22Rv1 (cell line): ENCODE data around the gene C1orf87.

ENCODE experiments used
- H3K27ac ChIP-seq: fragments of 450-650 bp; 2 replicates; pipeline ENCODE4 v1.5.1; 2017
- CTCF ChIP-seq: fragments of 450-650 bp; IDR thresholded peaks from 2 replicates; pipeline ENCODE4 v1.5.1; 2017; ENCODE audit warnings: mild to moderate bottlenecking
- ZFX ChIP-seq: fragments of 450-650 bp; IDR thresholded peaks from 2 replicates; pipeline ENCODE4 v1.6.1; 2017; ENCODE audit warnings: antibody characterized with exemption, borderline replicate concordance

Gene C1orf87

DNA sequence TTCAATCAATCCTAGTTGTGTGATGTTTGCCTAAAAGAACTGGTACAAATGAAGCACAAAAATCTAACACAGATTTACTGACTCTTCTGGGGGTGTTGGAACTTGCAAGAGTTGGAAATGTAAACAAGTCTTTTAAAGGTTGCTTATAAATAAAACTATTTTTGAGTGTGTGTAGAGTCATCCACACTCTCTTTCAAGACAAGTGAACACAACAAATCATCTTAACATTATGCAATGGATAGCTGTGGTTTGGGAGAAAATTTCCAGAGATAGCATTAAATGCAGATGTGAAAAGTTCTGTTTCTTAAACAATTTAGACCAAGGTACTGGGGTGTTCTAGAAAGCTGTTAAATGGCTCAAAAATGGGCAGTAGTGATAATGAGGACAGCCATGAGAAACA, 28.7 kb downstream of the C1orf87 start:
- no peak for TF ChIP-seq CTCF
- TF ChIP-seq ZFX = no peak

GRCh38 chr1:60041783-60042182, 31.8 kb downstream of the C1orf87 start:
- no peak overlapping the region for H3K27ac ChIP-seq
- TF ChIP-seq ZFX (no peak), CTCF (no peak)

More for the DNA sequence above, 28.7 kb downstream of the C1orf87 start:
- no peak overlapping the region for H3K27ac ChIP-seq

- H3K27ac ChIP-seq = no peak overlapping the region
- TF ChIP-seq ZFX (no peak), CTCF (no peak)
These were observed 35.9 kb downstream of the C1orf87 start for GRCh38 chr1:60037669-60038068.

DNA sequence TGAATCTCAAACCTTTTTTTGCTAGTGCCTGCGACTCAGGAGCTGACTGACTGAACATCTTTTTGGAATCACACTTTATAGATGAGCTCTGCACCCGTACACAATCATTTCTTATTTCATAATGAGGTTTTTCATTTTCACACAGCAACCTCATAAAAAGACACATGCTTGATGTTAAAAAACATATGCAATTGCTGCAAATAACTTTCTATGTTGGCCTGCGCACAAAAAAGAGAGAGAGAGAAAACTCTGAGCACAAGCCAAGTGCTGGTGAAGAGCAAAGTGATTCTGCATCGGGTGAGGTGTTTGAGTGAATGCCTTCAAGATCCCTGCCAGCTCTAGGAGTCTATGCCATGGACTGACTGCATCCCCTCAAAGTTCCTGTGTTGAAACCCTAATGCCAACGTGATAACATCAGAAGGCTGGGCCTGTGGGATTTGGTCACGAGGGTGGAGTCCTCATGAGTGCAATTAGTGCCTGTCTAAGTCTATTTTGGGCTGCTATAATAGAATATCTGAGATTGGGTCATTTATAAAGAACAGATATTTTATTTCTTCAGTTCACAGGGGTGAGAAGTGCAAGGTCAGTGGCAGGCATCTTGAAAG, 36.6 kb downstream of the C1orf87 start:
- H3K27ac ChIP-seq = no peak overlapping the region
- no peak for TF ChIP-seq CTCF
- TF ChIP-seq ZFX = no peak

GRCh38 chr1:60035921-60036320, 37.6 kb downstream of the C1orf87 start:
- H3K27ac ChIP-seq = no peak overlapping the region
- TF ChIP-seq ZFX = no peak

DNA sequence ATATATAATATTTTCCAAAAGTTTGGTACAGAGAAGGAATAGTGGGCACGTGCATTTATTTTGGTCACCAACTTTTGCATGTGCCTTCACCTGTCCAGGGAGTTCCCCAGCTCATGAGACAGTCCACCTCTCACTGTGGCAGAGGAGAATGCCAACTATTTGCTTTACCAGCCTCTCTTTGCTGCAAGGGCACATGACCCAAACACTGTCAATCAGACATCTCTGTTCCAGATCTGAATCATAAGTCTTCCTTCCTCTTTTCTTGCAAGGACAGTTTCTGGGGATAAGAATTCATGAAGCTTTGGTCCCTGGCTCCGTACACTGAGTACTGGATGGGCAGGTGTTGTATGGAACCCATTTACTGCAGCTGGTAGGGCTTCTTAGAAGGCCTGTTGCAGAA, 38.6 kb downstream of the C1orf87 start:
- TF ChIP-seq CTCF (no peak), ZFX (no peak)
- H3K27ac ChIP-seq = no peak overlapping the region

- no peak overlapping the region for H3K27ac ChIP-seq
- TF ChIP-seq CTCF (no peak), ZFX (no peak)
These were observed 40.5 kb downstream of the C1orf87 start for GRCh38 chr1:60033066-60033465.

DNA sequence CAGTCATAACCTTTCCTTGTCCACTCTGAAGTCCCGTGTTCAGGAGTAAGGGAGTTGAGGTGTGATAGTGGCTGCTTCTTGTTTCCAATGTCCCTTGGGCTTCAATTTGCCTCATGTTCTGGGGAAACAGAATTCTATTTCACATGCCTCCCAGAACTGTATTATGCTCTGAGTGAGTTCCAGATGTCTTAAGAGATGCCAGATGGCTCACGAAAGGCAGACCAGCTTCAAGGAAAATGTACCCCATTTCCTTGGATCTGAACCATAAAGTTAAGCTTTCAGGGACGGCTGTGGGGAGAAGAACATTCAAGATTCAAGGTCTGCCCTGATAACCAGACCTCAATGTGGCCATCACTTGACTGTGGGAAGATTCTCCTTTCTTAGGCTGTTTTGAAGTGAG, 42.4 kb downstream of the C1orf87 start:
- no peak overlapping the region for H3K27ac ChIP-seq
- TF ChIP-seq ZFX (no peak), CTCF (no peak)
